H9 (cell line): ENCODE measurements around the gene CDH4. TPM values are rescaled to one million over a fixed set of nuclear protein-coding genes. Genes with fewer than 3 reads are reported as not detected.

Experiments used
- DNase-seq: peaks from one replicate; pipeline ENCODE4 v3.0.0-alpha.2; 2017
- H2AFZ ChIP-seq: one replicate; pipeline ENCODE4 v1.6.1; 2013; ENCODE audit warnings: mild to moderate bottlenecking, low read length, control low read depth, moderate library complexity
- H2AK5ac ChIP-seq: 2 replicates; pipeline ENCODE4 v1.6.1; 2013; ENCODE audit warnings: low read length, control low read depth, mixed read lengths; ENCODE audit not compliant: insufficient read length
- H2BK120ac ChIP-seq: one replicate; pipeline ENCODE4 v1.6.1; 2013; ENCODE audit warnings: low read depth, mild to moderate bottlenecking, low read length, control low read depth, inconsistent platforms; ENCODE audit not compliant: poor library complexity, severe bottlenecking
- H2BK12ac ChIP-seq: 2 replicates; pipeline ENCODE4 v1.6.1; 2013; ENCODE audit warnings: low read length, control low read depth, mixed read lengths, low read depth; ENCODE audit not compliant: insufficient read length
- H2BK15ac ChIP-seq: 2 replicates; pipeline ENCODE4 v1.6.1; 2013; ENCODE audit warnings: low read depth, low read length, control low read depth
- H2BK20ac ChIP-seq: one replicate; pipeline ENCODE4 v1.6.1; 2013; ENCODE audit warnings: low read depth, mild to moderate bottlenecking, low read length, control low read depth, inconsistent platforms; ENCODE audit not compliant: poor library complexity, severe bottlenecking
- H2BK5ac ChIP-seq: 2 replicates; pipeline ENCODE4 v1.6.1; 2013; ENCODE audit warnings: low read length, control low read depth, mixed read lengths; ENCODE audit not compliant: insufficient read length
- H3K14ac ChIP-seq: 2 replicates; pipeline ENCODE4 v1.6.1; 2013; ENCODE audit warnings: low read length, control low read depth; ENCODE audit not compliant: insufficient read depth
- H3K18ac ChIP-seq: 2 replicates; pipeline ENCODE4 v1.6.1; 2013; ENCODE audit warnings: low read depth, mild to moderate bottlenecking, mixed read lengths, low read length, control low read depth; ENCODE audit not compliant: insufficient read length
- H3K23ac ChIP-seq: 2 replicates; pipeline ENCODE4 v1.6.1; 2013; ENCODE audit warnings: low read length, control low read depth, mixed read lengths, low read depth; ENCODE audit not compliant: insufficient read length
- H3K23me2 ChIP-seq: 2 replicates; pipeline ENCODE4 v1.6.1; 2013; ENCODE audit warnings: low read depth, mild to moderate bottlenecking, mixed read lengths, low read length, control low read depth; ENCODE audit not compliant: insufficient read length, poor library complexity, severe bottlenecking
- H3K27ac ChIP-seq: 2 replicates; pipeline ENCODE4 v1.5.1; 2013; ENCODE audit warnings: low read length, control low read depth, mixed read lengths, low read depth; ENCODE audit not compliant: insufficient read length
- H3K27me3 ChIP-seq: 2 replicates; pipeline ENCODE4 v1.6.1; 2013; ENCODE audit warnings: low read length, control low read depth, inconsistent platforms; ENCODE audit not compliant: insufficient read depth
- H3K4ac ChIP-seq: 2 replicates; pipeline ENCODE4 v1.6.1; 2013; ENCODE audit warnings: low read depth, mild to moderate bottlenecking, control low read depth, inconsistent platforms, low read length, moderate library complexity
- H3K4me1 ChIP-seq: 2 replicates; pipeline ENCODE4 v1.6.1; 2013; ENCODE audit warnings: low read length, control low read depth, inconsistent platforms; ENCODE audit not compliant: insufficient read depth
- H3K4me2 ChIP-seq: 2 replicates; pipeline ENCODE4 v1.6.1; 2013; ENCODE audit warnings: low read length, control low read depth, mixed read lengths; ENCODE audit not compliant: insufficient read length, insufficient read depth
- H3K56ac ChIP-seq: 2 replicates; pipeline ENCODE4 v1.6.1; 2013; ENCODE audit warnings: low read depth, mild to moderate bottlenecking, mixed read lengths, low read length, control low read depth; ENCODE audit not compliant: insufficient read length
- H3K79me1 ChIP-seq: 2 replicates; pipeline ENCODE4 v1.6.1; 2013; ENCODE audit warnings: low read depth, mild to moderate bottlenecking, moderate library complexity, low read length, control low read depth, inconsistent platforms; ENCODE audit not compliant: insufficient read depth, poor library complexity, severe bottlenecking
- H3K79me2 ChIP-seq: 2 replicates; pipeline ENCODE4 v1.6.1; 2013; ENCODE audit warnings: low read length, control low read depth, inconsistent platforms; ENCODE audit not compliant: insufficient read depth
- H3K9ac ChIP-seq: 2 replicates; pipeline ENCODE4 v1.6.1; 2013; ENCODE audit warnings: low read length, control low read depth, mixed read lengths; ENCODE audit not compliant: insufficient read length; ENCODE audit errors: extremely low read depth
- H3K9me3 ChIP-seq: one replicate; pipeline ENCODE4 v1.6.1; 2013; ENCODE audit warnings: low read depth, low read length, inconsistent platforms; ENCODE audit not compliant: control insufficient read depth
- H3T11ph ChIP-seq: one replicate; pipeline ENCODE4 v1.6.1; 2013; ENCODE audit warnings: mild to moderate bottlenecking, low read length, control low read depth, inconsistent platforms
- H4K20me1 ChIP-seq: one replicate; pipeline ENCODE4 v1.6.1; 2013; ENCODE audit not compliant: control insufficient read depth, insufficient read length, insufficient read depth
- H4K5ac ChIP-seq: 2 replicates; pipeline ENCODE4 v1.6.1; 2013; ENCODE audit warnings: low read depth, mild to moderate bottlenecking, mixed read lengths, low read length, control low read depth; ENCODE audit not compliant: insufficient read length
- H4K8ac ChIP-seq: replicated peaks from 2 replicates; pipeline ENCODE4 v1.6.1; 2013; ENCODE audit warnings: low read length, control low read depth, mixed read lengths, low read depth; ENCODE audit not compliant: insufficient read length
- H4K91ac ChIP-seq: 2 replicates; pipeline ENCODE4 v1.6.1; 2013; ENCODE audit warnings: low read depth, mild to moderate bottlenecking, moderate library complexity, mixed read lengths, low read length, control low read depth; ENCODE audit not compliant: insufficient read length
- H3K27ac Mint-ChIP-seq, 3 experiments: 2 replicates in 2 of 3; 3 replicates in 1 of 3; pipeline ENCODE4 v1.8.0; 2020 to 2021; ENCODE audit warnings: mixed read lengths in 3 of 3, mild to moderate bottlenecking in 1 of 3, moderate library complexity in 1 of 3
- H3K27me3 Mint-ChIP-seq: 2 replicates; pipeline ENCODE4 v1.8.0; 2021; ENCODE audit warnings: low read depth, mild to moderate bottlenecking, moderate library complexity, mixed read lengths
- H3K36me3 Mint-ChIP-seq, 3 experiments: 2 replicates in 2 of 3; 3 replicates in 1 of 3; pipeline ENCODE4 v1.8.0; 2020 to 2021; ENCODE audit warnings: low read depth in 3 of 3, mixed read lengths in 3 of 3; ENCODE audit not compliant: insufficient read depth in 1 of 3
- H3K4me1 Mint-ChIP-seq, 2 experiments: 2 replicates each; pipeline ENCODE4 v1.8.0; 2020; ENCODE audit warnings: mixed read lengths in 2 of 2
- H3K4me3 Mint-ChIP-seq, 2 experiments: 2 replicates in 1 of 2; 3 replicates in 1 of 2; pipeline ENCODE4 v1.8.0; 2020 to 2021; ENCODE audit warnings: mild to moderate bottlenecking in 2 of 2, mixed read lengths in 2 of 2, moderate library complexity in 1 of 2
- H3K9me3 Mint-ChIP-seq, 2 experiments: 2 replicates in 1 of 2; 3 replicates in 1 of 2; pipeline ENCODE4 v1.8.0; 2020; ENCODE audit warnings: mild to moderate bottlenecking in 2 of 2, mixed read lengths in 2 of 2, moderate library complexity in 1 of 2
- CTCF ChIP-seq: fragments of 200-600 bp; sonication (generic); conservative IDR thresholded peaks from 3 replicates; pipeline ENCODE4 v1.8.0; 2021; ENCODE audit warnings: antibody characterized with exemption, mild to moderate bottlenecking
- WGBS: extraction: QIAGEN DNeasy Blood & Tissue Kit; methylation state at CpG from one replicate; pipeline ENCODE4 v1.1.7; 2013; ENCODE audit warnings: missing lambda C conversion rate, low lambda C conversion rate, mixed read lengths; ENCODE audit not compliant: insufficient read length; ENCODE audit errors: extremely low coverage; 5-methylcytosine and 5-hydroxymethylcytosine counted together
- total RNA-seq: library from RNA; stranded (reverse); gene quantifications from 2 replicates; pipeline ENCODE4 v1.2.1, GENCODE V29; 2021

CDH4 gene
- total RNA-seq, 1 experiment from 2014 or later = 3.0 TPM

- no peak overlapping the region for H3K4me3 Mint-ChIP-seq
- no peak overlapping the region for H3K56ac ChIP-seq
- H3K4ac ChIP-seq = no peak overlapping the region
- no peak overlapping the region; the same call in 1 of the 2 replicates for H3K14ac ChIP-seq
- no peaks in the 10 kb centered on the region for H3K9me3 Mint-ChIP-seq
- H3K4me1 Mint-ChIP-seq = peaks cover 19 to 29% of the 10 kb centered on the region in 2 experiments
- no peaks in the 10 kb centered on the region for H3K23me2 ChIP-seq
- H3K23ac ChIP-seq = no peak overlapping the region
- no peaks in the 10 kb centered on the region for H3K9me3 ChIP-seq
- H3K9ac ChIP-seq = no peak overlapping the region
- H2BK5ac ChIP-seq = no peak overlapping the region
- H2BK12ac ChIP-seq = no peak overlapping the region
- H2AK5ac ChIP-seq = no peak overlapping the region
- no peak overlapping the region for H3T11ph ChIP-seq
- no peak overlapping the region for H3K4me2 ChIP-seq
- H2BK120ac ChIP-seq = no peak overlapping the region
- H3K27me3 ChIP-seq = peaks cover 4% of the 10 kb centered on the region; the same call in 1 of the 2 replicates
- H4K5ac ChIP-seq = no peak overlapping the region
- H4K20me1 ChIP-seq = no peaks in the 10 kb centered on the region
- no peak overlapping the region for H3K27ac ChIP-seq
- no peak for DNase-seq
- H4K8ac ChIP-seq = no peak overlapping the region
- no peaks in the 10 kb centered on the region for H3K36me3 Mint-ChIP-seq
- WGBS = no CpG with 5 or more reads among the region's 28 CpGs
- H3K18ac ChIP-seq = no peak overlapping the region
- no peaks in the 10 kb centered on the region for H3K79me1 ChIP-seq
- no peak overlapping the region for H2AFZ ChIP-seq
- no peak overlapping the region for H2BK15ac ChIP-seq
- H3K27me3 Mint-ChIP-seq = peaks cover 37% of the 10 kb centered on the region
- no peak overlapping the region for H2BK20ac ChIP-seq
- no peaks in the 10 kb centered on the region for H3K79me2 ChIP-seq
- no peak for TF ChIP-seq CTCF
- H4K91ac ChIP-seq = no peak overlapping the region
- no peaks in the 10 kb centered on the region for H3K4me1 ChIP-seq
- no peak overlapping the region for H3K27ac Mint-ChIP-seq
Measured at GRCh38 chr20:61634376-61635145, 382.5 kb downstream of the CDH4 start.
